ENCODE data around the gene PKN1.
"Not testable (repeated sequence)": the region's sequence is repeated elsewhere in the genome, so short reads cannot be mapped to it uniquely, and the experiment has no call there.

PKN1 gene

GRCh38 chr19:14432791-14433553, at the start of gene PKN1:
TSS of gene PKN1 (plus strand) at chr19:14433306. CDS start at chr19:14433522, 216 bp downstream.
- peak; percentile 20 to 42 for DNase-seq

DNA sequence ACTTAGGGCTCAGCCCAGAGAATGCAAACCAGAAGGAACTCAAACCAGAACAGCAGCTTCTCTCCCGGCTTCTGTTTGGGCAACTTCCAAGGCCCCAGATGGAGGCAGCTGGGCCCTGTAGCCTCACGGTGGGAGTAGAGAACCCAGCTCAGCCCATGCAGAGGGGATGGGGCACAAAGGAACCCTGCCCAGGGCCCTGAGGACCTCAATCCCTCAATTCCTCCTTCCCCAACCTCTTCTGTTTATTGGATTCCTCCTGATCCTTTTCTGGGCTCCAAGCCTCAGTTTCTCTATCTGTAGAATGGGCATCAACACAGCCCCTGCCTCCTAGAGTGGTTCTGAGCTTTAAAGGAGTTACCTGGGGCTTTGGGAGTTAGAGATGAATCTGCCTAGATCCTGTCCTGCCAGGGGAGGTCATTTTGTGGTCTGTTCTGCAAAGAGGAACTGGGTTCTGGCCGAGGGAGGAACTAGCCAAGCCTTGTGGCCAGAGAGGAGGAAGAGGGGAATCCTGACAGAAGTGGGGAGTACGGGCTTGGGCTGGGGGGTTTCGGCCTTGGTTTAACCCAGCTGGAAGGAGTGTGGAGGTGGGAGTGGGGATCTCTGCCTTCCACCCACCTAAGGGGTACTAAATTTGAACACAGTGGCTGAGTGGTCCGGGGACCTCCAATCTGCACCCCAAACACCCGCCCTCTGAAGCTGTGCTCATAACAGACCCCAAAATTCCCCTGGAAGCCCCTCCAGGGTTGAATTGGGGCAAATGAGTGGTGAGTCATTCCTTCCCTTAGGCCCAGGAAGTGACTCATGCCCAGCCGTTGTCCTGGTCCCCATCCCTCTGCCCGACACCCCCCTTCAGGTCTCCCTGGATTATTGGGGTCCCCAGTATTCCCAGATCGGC, 49.2 kb upstream of the PKN1 start:
- DNase-seq, result no peak

DNA sequence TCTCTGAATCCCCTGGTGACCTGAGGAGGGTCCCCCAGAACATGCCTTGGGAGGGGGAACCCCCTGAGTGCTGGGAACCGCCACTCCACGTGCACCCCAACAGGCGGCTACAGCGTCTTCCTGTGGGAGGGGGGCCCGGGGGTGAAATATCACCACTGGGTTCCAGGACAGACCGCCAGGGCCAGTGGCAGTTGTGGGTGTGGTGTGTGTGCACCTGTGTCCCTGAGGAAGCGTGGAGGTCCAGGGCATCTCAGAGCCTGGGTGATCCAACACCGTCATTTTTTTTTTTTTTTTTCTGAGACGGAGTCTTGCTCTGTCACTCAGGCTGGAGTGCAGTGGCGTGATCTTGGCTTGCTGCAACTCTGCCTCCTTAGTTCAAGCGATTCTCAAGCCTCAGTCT, 47.6 kb upstream of the PKN1 start:
- no peak for DNase-seq

DNA sequence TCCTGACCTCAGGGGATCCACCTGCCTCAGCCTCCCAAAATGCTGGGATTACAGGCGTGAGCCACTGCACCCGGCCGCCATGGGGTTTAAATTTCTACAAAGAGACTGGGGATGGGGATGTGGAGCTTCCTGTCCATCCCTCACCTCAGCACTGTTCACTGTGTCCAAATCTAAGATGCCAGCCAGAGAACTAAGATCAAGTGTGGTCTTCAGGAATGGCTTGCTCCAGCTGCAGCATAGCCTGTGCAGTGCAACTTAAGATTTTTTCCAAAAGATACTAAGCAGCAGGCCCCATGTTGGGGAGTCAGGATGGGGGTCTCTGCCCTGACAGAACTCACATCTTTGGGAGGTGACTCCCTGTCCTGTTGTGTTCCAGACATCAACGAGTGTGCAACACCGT, 42.6 kb upstream of the PKN1 start:
- no peak for DNase-seq

- no peak for DNase-seq
Observed at GRCh38 chr19:14391156-14391821, 41.8 kb upstream of the PKN1 start.

GRCh38 chr19:14393329-14393728, 39.8 kb upstream of the PKN1 start:
- no peak for DNase-seq

- DNase-seq, result no peak
Observed at GRCh38 chr19:14394167-14394566, 38.9 kb upstream of the PKN1 start.

DNA sequence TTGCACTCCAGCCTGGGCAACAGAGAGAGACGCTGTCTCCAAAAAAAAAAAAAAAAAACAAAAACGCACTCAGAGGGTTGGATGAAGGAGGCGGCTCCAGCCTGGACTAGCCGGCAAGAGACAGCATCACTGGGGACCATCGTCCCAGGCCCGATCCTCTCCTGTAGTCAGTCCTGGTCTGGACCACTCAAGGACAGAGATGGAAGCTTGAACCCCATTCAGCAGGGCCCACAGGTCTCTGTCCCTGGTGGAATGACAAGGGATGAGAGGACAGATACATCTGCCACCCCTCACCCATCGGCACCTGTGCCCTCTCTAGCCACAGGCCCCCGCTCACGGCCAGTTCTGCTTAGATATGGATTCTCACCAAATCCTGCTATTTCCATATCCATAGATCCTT, 37.8 kb upstream of the PKN1 start:
- DNase-seq, result no peak

GRCh38 chr19:14395710-14396336, 37.3 kb upstream of the PKN1 start:
- DNase-seq, result no peak

- DNase-seq, result not testable (repeated sequence)
Observed at GRCh38 chr19:14396730-14397129, 36.4 kb upstream of the PKN1 start.

GRCh38 chr19:14397168-14397567, 35.9 kb upstream of the PKN1 start:
- not testable (repeated sequence) for DNase-seq

DNA sequence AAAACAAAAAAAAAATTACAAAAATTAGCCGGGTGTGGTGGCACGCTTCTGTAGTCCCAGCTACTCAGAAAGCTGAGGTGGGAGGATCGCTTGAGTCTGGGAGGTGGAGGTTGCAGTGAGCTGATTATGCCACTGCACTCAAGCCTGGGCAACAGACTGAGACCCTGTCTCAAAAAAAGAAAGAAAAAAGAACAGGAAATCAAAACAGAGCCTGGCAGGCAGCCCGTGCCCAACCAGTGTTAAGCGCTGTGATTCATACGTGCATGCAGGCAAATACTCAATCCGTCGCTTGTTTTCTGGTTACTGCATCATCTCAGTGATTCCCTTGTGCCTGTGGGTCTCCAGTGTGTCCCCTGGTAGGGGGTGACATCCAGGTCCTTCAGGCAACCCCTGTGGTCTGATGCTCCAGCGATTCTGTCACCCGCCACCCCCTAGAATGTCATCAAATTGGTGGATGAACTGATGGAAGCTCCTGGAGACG, 32.1 kb upstream of the PKN1 start:
- DNase-seq, result no peak

GRCh38 chr19:14401468-14402195, 31.5 kb upstream of the PKN1 start:
- no peak for DNase-seq

DNA sequence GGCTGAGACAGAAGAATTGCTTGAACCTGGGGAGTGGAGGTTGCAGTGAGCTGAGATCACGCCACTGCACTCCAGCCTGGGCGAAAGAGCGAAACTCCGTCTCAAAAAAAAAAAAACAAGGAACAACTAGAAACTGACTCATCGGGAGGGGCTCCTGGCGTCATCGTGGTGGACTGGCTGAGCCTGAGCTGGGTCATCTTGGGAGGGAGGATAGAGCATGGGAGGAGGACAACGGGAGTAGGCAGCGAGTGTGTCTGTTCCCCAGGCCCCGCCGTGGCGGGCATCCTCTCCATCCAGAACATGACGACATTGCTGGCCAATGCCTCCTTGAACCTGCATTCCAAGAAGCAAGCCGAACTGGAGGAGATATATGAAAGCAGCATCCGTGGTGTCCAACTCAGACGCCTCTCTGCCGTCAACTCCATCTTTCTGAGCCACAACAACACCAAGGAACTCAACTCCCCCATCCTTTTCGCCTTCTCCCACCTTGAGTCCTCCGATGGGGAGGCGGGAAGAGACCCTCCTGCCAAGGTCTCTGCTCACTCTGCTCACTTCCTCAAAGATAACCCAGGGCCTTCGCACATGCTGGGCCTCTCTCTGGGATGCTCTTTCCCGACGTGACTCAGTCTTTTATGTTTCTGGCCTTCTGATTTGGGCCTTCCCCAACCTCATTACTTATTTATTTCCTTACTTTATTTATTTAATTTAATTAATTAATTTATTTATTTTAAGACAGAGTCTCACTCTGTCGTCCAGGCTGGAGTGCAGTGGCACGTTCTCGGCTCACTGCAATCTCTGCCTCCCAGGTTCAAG, 30.6 kb upstream of the PKN1 start:
- DNase-seq, result no peak

- DNase-seq, result not testable (repeated sequence)
Observed at GRCh38 chr19:14403145-14403930, 29.8 kb upstream of the PKN1 start.

GRCh38 chr19:14404312-14404711, 28.8 kb upstream of the PKN1 start:
- no peak for DNase-seq

- DNase-seq, result no peak
Observed at GRCh38 chr19:14405380-14405757, 27.7 kb upstream of the PKN1 start.

DNA sequence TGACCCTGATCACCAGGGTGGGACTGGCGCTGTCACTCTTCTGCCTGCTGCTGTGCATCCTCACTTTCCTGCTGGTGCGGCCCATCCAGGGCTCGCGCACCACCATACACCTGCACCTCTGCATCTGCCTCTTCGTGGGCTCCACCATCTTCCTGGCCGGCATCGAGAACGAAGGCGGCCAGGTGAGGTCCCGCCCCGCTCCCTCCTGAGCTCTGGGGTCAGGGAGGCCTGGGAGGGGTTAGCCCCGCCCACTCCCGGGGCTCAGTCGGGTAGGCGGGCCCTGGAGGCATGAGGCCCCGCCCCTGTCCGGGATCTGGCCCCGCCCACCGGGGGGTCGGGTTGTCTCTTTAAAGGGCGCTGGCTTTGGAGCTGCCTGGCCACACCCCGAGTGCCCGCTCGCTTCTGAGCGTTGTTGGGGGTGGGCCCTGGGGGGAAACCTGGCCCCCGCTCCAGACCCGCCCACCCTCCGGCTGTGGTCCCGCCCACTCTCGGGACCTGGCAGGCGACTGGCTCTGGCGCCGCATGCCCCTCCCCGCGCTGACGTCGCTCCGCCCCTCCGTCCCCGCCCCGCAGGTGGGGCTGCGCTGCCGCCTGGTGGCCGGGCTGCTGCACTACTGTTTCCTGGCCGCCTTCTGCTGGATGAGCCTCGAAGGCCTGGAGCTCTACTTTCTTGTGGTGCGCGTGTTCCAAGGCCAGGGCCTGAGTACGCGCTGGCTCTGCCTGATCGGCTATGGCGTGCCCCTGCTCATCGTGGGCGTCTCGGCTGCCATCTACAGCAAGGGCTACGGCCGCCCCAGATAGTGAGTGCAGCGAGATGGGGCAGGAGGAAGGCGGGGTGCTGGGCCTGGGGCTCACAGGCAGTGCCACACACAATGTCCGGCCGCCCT, 27.1 kb upstream of the PKN1 start:
- DNase-seq, result peak; percentile 75 to 85

Measured in hippocampal formation (tissue), 2 donors.